ENCODE results near the gene SMARCA4. TPM values are rescaled to one million over a fixed set of nuclear protein-coding genes. Genes with fewer than 3 reads are reported as not detected.

The SMARCA4 gene
- total RNA-seq (2014; rRNA removed; shearing (Covaris generic)) (360 and 409 TPM in 2 replicates), total RNA-seq (2022) (554 and 581 TPM in 2 replicates), Bru-seq, nascent RNA (percentile 89 among the genes with signal in this experiment), BruChase-seq, experiment 1, labeled RNA remaining after a 6-hour chase (percentile 95 among the genes with signal in this experiment), BruChase-seq, experiment 2, labeled RNA remaining after a 2-hour chase (percentile 90 among the genes with signal in this experiment)
- long read RNA-seq, full-length matches to known transcripts = 283 of 1,059 reads
- long read RNA-seq, partial matches to known transcripts = 538 of 1,059 reads
- long read RNA-seq, other reads (novel, unspliced or antisense) = 238 of 1,059 reads

DNA sequence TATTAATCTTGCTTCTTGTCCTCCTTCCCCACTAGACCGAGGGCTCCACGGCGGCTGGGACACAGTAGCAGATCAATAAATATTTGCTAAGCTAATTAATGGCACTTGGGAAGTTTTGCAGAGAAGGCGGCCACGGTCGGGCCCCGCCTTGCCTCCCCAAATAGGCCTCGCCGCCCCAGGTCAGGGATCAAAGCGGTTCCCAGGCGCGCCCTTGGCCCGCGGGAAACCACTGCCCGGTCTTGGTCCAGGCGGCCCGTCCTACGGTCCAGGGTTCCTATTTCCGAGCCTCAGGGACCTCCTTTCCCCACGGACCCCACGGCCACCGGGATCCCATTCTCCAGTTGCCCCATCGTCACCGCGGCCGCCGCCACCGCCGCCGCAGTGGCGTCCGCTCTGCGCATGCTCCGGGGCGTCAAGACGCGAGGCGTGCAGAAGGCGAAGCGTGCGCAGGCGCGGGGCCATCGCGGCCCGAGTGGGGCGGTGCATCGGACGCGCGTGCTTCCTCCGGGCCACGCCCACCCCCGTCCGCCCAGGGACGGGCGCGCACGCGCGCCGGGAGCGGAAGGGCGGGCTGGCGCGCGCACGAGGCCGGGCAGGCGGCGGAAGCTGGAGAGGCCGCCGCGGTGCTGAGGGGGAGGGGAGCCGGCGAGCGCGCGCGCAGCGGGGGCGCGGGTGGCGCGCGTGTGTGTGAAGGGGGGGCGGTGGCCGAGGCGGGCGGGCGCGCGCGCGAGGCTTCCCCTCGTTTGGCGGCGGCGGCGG lies at the start of gene SMARCA4:
TSS of gene SMARCA4 (plus strand) at position 717 of the 759 bp plus-strand sequence. CDS start 23,122 bp downstream, outside the sequence.
- H3K4me2 ChIP-seq (ENCODE audit: low read length) = peak within 1 kb of the TSS; percentile 86
- peak within 1 kb of the TSS; percentile 99 for H3K27ac ChIP-seq (ENCODE audit: low read depth, low read length, poor library complexity, severe bottlenecking)
- CTCF ChIA-PET (ENCODE audit: unreplicated experiment) = no interaction called here
- peak within 1 kb of the TSS; percentile 87 for H3K4me3 ChIP-seq (ENCODE audit: low read depth, low read length, poor library complexity, severe bottlenecking)
- intact Hi-C loops (cut with micrococcal nuclease; ENCODE audit: unreplicated experiment) = no loop called here
- H2AFZ ChIP-seq (ENCODE audit: low read length) = no peak within 1 kb of the TSS; the same call in 1 of the 2 replicates
- H3K36me3 ChIP-seq (ENCODE audit: insufficient read depth, low read length) = peaks cover 32% of the 10 kb centered on the region
- H3K9me2 ChIP-seq (ENCODE audit: insufficient read depth, low read length) = no peaks in the 10 kb centered on the region
- TSS peak; percentile 80 for BruUV-seq (replicated peaks)
- peaks cover 53% of the 10 kb centered on the region for H3K79me2 ChIP-seq (ENCODE audit: insufficient read depth, low read depth, low read length)
- POLR2A ChIA-PET = interaction anchor here (0.6 to 1.5 kb wide), 4 partner anchors 9 to 87 kb away, joined by 3 to 5 read pairs (median 3); no protein-coding TSS in a partner anchor
- peaks cover 36% of the 10 kb centered on the region for H3K4me1 ChIP-seq (ENCODE audit: insufficient read depth, low read length, poor library complexity, severe bottlenecking)
- no peaks in the 10 kb centered on the region for H3K9me3 ChIP-seq (ENCODE audit: low read length)
- DNase-seq (ENCODE audit: low spot score) = peak; percentile 99
- H4K20me1 ChIP-seq (ENCODE audit: insufficient read depth, low read length) = no peaks in the 10 kb centered on the region
- no peak for TF ChIP-seq EZH2phosphoT487 (IDR thresholded peaks at IDR 0.05; ENCODE audit: borderline replicate concordance, low read depth, low read length)
- TF ChIP-seq, protein P1, sequence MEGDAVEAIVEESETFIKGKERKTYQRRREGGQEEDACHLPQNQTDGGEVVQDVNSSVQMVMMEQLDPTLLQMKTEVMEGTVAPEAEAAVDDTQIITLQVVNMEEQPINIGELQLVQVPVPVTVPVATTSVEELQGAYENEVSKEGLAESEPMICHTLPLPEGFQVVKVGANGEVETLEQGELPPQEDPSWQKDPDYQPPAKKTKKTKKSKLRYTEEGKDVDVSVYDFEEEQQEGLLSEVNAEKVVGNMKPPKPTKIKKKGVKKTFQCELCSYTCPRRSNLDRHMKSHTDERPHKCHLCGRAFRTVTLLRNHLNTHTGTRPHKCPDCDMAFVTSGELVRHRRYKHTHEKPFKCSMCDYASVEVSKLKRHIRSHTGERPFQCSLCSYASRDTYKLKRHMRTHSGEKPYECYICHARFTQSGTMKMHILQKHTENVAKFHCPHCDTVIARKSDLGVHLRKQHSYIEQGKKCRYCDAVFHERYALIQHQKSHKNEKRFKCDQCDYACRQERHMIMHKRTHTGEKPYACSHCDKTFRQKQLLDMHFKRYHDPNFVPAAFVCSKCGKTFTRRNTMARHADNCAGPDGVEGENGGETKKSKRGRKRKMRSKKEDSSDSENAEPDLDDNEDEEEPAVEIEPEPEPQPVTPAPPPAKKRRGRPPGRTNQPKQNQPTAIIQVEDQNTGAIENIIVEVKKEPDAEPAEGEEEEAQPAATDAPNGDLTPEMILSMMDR (conservative IDR thresholded peaks at IDR 0.05; ENCODE audit: low read length) = no peak

DNA sequence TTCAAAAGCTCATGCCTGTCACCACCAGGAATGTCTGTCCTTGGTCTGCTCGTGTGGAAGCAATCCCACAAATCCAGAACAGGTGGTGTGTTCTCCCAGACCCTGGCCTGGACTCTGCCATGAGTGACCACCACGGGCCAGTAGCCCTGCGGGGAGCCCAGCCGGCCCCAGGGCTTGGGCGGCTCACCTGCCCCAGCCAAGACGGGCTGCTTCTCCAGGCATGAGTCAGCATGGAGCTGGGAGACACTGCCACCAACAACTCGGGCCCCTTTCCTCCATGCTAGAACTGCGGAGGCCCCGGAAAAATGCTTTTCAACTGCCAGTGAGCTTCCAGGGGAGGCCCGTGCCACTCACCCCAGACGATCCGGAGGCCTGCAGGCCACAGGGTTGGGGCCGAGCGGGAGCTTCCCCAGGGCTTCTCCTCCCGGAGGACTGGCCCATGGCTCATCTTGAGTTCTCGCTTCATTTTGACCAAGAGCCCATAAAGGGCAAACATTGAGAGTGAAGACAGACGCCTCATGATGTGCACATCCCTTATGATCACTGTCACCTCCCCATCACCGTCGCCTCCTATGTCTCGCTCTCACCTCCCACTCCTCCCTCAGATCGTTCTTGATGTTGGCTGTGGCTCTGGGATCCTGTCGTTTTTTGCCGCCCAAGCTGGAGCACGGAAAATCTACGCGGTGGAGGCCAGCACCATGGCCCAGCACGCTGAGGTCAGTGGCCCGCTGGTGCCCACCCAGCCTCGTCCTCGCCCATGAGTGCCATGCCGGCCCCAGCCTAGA lies 49.1 kb upstream of the SMARCA4 start:
- H3K79me2 ChIP-seq (ENCODE audit: insufficient read depth, low read depth, low read length) = no peaks in the 10 kb centered on the region
- H3K4me1 ChIP-seq (ENCODE audit: insufficient read depth, low read length, poor library complexity, severe bottlenecking) = no peaks in the 10 kb centered on the region
- no peak overlapping the region for H3K4me3 ChIP-seq (ENCODE audit: low read depth, low read length, poor library complexity, severe bottlenecking)
- H3K27ac ChIP-seq (ENCODE audit: low read depth, low read length, poor library complexity, severe bottlenecking) = no peak overlapping the region
- no peaks in the 10 kb centered on the region for H3K9me2 ChIP-seq (ENCODE audit: insufficient read depth, low read length)
- TF ChIP-seq, protein P1 (conservative IDR thresholded peaks at IDR 0.05; ENCODE audit: low read length) = no peak
- no peak for TF ChIP-seq EZH2phosphoT487 (IDR thresholded peaks at IDR 0.05; ENCODE audit: borderline replicate concordance, low read depth, low read length)
- no peaks in the 10 kb centered on the region for H3K9me3 ChIP-seq (ENCODE audit: low read length)
- ChIA-PET POLR2A (no interaction called here), CTCF (ENCODE audit: unreplicated experiment) (interaction anchor here (0.6 kb wide), 1 partner anchor 23 kb away, joined by 3 read pairs; no protein-coding TSS in a partner anchor)
- intact Hi-C loops (cut with micrococcal nuclease; ENCODE audit: unreplicated experiment) = no loop called here
- no peak for DNase-seq (ENCODE audit: low spot score)
- no peak overlapping the region for H3K4me2 ChIP-seq (ENCODE audit: low read length)
- BruUV-seq (replicated peaks) = no TSS peak
- H4K20me1 ChIP-seq (ENCODE audit: insufficient read depth, low read length) = no peaks in the 10 kb centered on the region
- H3K36me3 ChIP-seq (ENCODE audit: insufficient read depth, low read length) = peaks cover 86% of the 10 kb centered on the region
- H2AFZ ChIP-seq (ENCODE audit: low read length) = no peak overlapping the region
